Breast epithelium (tissue), 3 donors: ENCODE measurements around the gene ILRUN.

Source experiments
- POLR2A ChIP-seq: fragments of 450-650 bp; IDR thresholded peaks from one replicate; pipeline ENCODE4 v1.6.1; 2016; ENCODE audit warnings: antibody characterized with exemption, mild to moderate bottlenecking, moderate library complexity
- POLR2AphosphoS5 ChIP-seq, 3 donors: sonication (generic); formaldehyde crosslinking; IDR thresholded peaks; one replicate each; pipeline ENCODE4 v1.6.1; 2017; ENCODE audit warnings: antibody characterized with exemption in 3 of 3
- TF ChIP-seq, protein P1 (sequence below), 3 donors: fragments of 450-650 bp; IDR thresholded peaks; one replicate each; pipeline ENCODE4 v1.5.1; 2016 to 2017; ENCODE audit warnings: antibody characterized with exemption in 3 of 3, mild to moderate bottlenecking in 3 of 3, moderate library complexity in 3 of 3

DNA sequence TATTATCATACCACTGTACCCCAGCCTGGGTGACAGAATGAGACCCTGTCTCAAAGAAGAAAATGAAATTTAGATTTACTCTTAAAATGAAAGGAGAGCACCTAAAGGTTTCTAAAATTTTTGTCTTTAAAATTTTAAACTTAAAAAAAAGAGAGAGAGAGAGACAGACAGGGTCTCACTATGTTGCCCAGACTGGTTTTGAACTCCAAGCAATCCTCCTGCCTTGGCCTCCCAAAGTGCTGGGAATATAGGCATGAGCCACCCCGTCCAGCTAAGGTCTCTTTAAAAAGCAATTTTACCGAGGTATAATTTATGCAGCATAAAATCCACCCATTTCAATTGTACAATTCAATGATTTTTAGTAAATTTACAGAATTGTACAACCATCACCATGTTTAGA is 33.2 kb downstream of the ILRUN start:
- TF ChIP-seq, protein P1, sequence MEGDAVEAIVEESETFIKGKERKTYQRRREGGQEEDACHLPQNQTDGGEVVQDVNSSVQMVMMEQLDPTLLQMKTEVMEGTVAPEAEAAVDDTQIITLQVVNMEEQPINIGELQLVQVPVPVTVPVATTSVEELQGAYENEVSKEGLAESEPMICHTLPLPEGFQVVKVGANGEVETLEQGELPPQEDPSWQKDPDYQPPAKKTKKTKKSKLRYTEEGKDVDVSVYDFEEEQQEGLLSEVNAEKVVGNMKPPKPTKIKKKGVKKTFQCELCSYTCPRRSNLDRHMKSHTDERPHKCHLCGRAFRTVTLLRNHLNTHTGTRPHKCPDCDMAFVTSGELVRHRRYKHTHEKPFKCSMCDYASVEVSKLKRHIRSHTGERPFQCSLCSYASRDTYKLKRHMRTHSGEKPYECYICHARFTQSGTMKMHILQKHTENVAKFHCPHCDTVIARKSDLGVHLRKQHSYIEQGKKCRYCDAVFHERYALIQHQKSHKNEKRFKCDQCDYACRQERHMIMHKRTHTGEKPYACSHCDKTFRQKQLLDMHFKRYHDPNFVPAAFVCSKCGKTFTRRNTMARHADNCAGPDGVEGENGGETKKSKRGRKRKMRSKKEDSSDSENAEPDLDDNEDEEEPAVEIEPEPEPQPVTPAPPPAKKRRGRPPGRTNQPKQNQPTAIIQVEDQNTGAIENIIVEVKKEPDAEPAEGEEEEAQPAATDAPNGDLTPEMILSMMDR (IDR thresholded peaks at IDR 0.05), result no peak
- TF ChIP-seq POLR2AphosphoS5 (IDR thresholded peaks at IDR 0.05) (no peak), POLR2A (no peak)
